ENCODE data around the gene MFGE8. TPM values are rescaled to one million over a fixed set of nuclear protein-coding genes. Genes with fewer than 3 reads are reported as not detected.

MFGE8 gene
- total and polyA plus RNA-seq, 9 of the 15 experiments (the other 6 are each of a cell fraction or from before 2014, with no cell fraction given): 2.3 to 142 (median 62.3) TPM

- no peak for TF ChIP-seq THAP12 (CRISPR knock-in tag; IDR thresholded peaks at IDR 0.05)
- no peak for TF ChIP-seq GABPB1 (CRISPR knock-in tag; IDR thresholded peaks at IDR 0.05)
- no peak for TF ChIP-seq TEAD2 (tag; IDR thresholded peaks at IDR 0.05)
- TF ChIP-seq NRF1 (conservative IDR thresholded peaks at IDR 0.05 in 1 of 2, IDR thresholded peaks at IDR 0.05 in 1 of 2): no peak
- TF ChIP-seq ZKSCAN8 (CRISPR knock-in tag; IDR thresholded peaks at IDR 0.05): no peak
- TF ChIP-seq ZNF780A (CRISPR knock-in tag; IDR thresholded peaks at IDR 0.05): no peak
- TF ChIP-seq EZH2 (IDR thresholded peaks at IDR 0.05; ENCODE audit: borderline replicate concordance, low read depth, low read length): no peak
- TF ChIP-seq ZNF695 (CRISPR knock-in tag; IDR thresholded peaks at IDR 0.05): no peak
- TF ChIP-seq SAFB2 (IDR thresholded peaks at IDR 0.05; ENCODE audit: borderline replicate concordance, low read depth, low read length, severe bottlenecking): no peak
- TF ChIP-seq SMARCB1 (IDR thresholded peaks at IDR 0.05; ENCODE audit: insufficient read length, low read depth): no peak
- no peak for TF ChIP-seq ZNF778 (CRISPR knock-in tag; IDR thresholded peaks at IDR 0.05)
- no peak for TF ChIP-seq FOXJ3 (CRISPR knock-in tag; IDR thresholded peaks at IDR 0.05)
- no peak for TF ChIP-seq U2AF1 (optimal IDR thresholded peaks at IDR 0.05; ENCODE audit: low read depth, low read length)
- 0 out of 4 replicates have a peak, but pooled peaks of 1 of the 2 experiments have one; percentile 12 for TF ChIP-seq KDM1A (IDR thresholded peaks at IDR 0.05)
- TF ChIP-seq ZBTB33 (CRISPR knock-in tag; IDR thresholded peaks at IDR 0.05): 0 out of 2 replicates have a peak, but pooled peaks have one; percentile 20
- TF ChIP-seq ZNF77 (CRISPR knock-in tag; IDR thresholded peaks at IDR 0.05): no peak
- no peak for TF ChIP-seq ZNF764 (CRISPR knock-in tag; IDR thresholded peaks at IDR 0.05; ENCODE audit: low read depth)
- no peak for TF ChIP-seq HDAC3 (IDR thresholded peaks at IDR 0.05; ENCODE audit: borderline replicate concordance, partially characterized antibody)
- TF ChIP-seq MYC (IDR thresholded peaks at IDR 0.05; ENCODE audit: low read depth, low read length): no peak
- TF ChIP-seq MYC (CRISPR knock-in tag; IDR thresholded peaks at IDR 0.05; ENCODE audit: borderline replicate concordance, low read depth): no peak
- TF ChIP-seq CC2D1A (IDR thresholded peaks at IDR 0.05): no peak
- no peak for TF ChIP-seq SNAPC5 (CRISPR knock-in tag; IDR thresholded peaks at IDR 0.05)
- no peak for TF ChIP-seq GTF2F1 (IDR thresholded peaks at IDR 0.05; ENCODE audit: low read depth, low read length)
- no peak for TF ChIP-seq HNRNPLL (IDR thresholded peaks at IDR 0.05; ENCODE audit: low read depth, low read length, poor library complexity, severe bottlenecking)
Observed at GRCh38 chr15:88908697-88909621, 4.2 kb downstream of the MFGE8 start (continued).

All from K562 (cell line).